B cell (primary cell): Measurements from ENCODE around the gene DRC7. TPM values are rescaled to one million over a fixed set of nuclear protein-coding genes. Genes with fewer than 3 reads are reported as not detected.

ENCODE experiments used
- ATAC-seq: fragments of 200-7000 bp; cut with Tn5 transposase; one replicate; pipeline ENCODE4 v1.10.0; 2021; ENCODE audit warnings: low read depth, mild to moderate bottlenecking, moderate number of reproducible peaks, moderate library complexity
- CTCF ChIA-PET: fragments of 350-600 bp; sonication (Branson Sonifier 250); formaldehyde crosslinking; loops from one replicate; lab custom pipeline; 2021; ENCODE audit warnings: antibody characterized with exemption, inconsistent platforms; lab: Charles Lee
- POLR2A ChIA-PET: fragments of 350-600 bp; sonication (Branson Sonifier 250); formaldehyde crosslinking; loops from one replicate; lab custom pipeline; 2021; ENCODE audit warnings: antibody characterized with exemption; lab: Charles Lee
- DNase-seq: peaks from one replicate; pipeline ENCODE4 v3.0.0; 2013
- H2AFZ ChIP-seq: 2 replicates; pipeline ENCODE4 v1.6.1; 2012; ENCODE audit warnings: mild to moderate bottlenecking, low read depth, low read length; ENCODE audit not compliant: insufficient read depth, poor library complexity, severe bottlenecking
- H3K27ac ChIP-seq, 2 donors: 1 replicate in 1 of 2; 2 replicates in 1 of 2; pipeline ENCODE4 v1.5.1; 2012 to 2013; ENCODE audit warnings: low read length in 2 of 2, mild to moderate bottlenecking in 2 of 2, moderate library complexity in 1 of 2
- H3K27me3 ChIP-seq, 4 experiments: fragments of 200-600 bp in 1 of 4; sonication (generic) in 1 of 4; replicated peaks in 1 of 4; 1 replicate in 2 of 4; 2 replicates in 2 of 4; pipeline versions ENCODE4 v1.6.1 to v1.7.0; 2013 to 2016; ENCODE audit warnings: low read length in 3 of 4, mild to moderate bottlenecking in 2 of 4, mixed read lengths in 1 of 4, moderate library complexity in 1 of 4; ENCODE audit not compliant: insufficient read depth in 4 of 4, control insufficient read depth in 3 of 4; ENCODE audit errors: control extremely low read depth in 1 of 4
- H3K36me3 ChIP-seq, 2 experiments: replicated peaks in 1 of 2; 1 replicate in 1 of 2; 2 replicates in 1 of 2; pipeline versions ENCODE4 v1.6.1 to v1.7.1; 2013; ENCODE audit warnings: low read length in 1 of 2; ENCODE audit not compliant: insufficient read depth in 2 of 2, control insufficient read depth in 1 of 2; ENCODE audit errors: control extremely low read depth in 1 of 2, extremely low read depth in 1 of 2
- H3K4me1 ChIP-seq, 2 donors: fragments of 200-600 bp in 1 of 2; sonication (generic) in 1 of 2; 1 replicate in 1 of 2; 2 replicates in 1 of 2; pipeline versions ENCODE4 v1.5.1 to v1.6.1; 2013 to 2017; ENCODE audit warnings: low read length in 2 of 2; ENCODE audit not compliant: control insufficient read depth in 2 of 2, insufficient read depth in 2 of 2
- H3K4me2 ChIP-seq: replicated peaks from 2 replicates; pipeline ENCODE3; 2012; ENCODE audit warnings: mild to moderate bottlenecking, low read depth, low read length; ENCODE audit not compliant: poor library complexity, severe bottlenecking
- H3K4me3 ChIP-seq, 5 experiments: fragments of 200-600 bp in 1 of 5; sonication (generic) in 1 of 5; 1 replicate in 3 of 5; 2 replicates in 2 of 5; pipeline versions ENCODE4 v1.5.1 to v1.7.0; 2011 to 2016; ENCODE audit warnings: low read length in 4 of 5, mild to moderate bottlenecking in 4 of 5, low read depth in 2 of 5, control low read depth in 1 of 5, moderate library complexity in 1 of 5; ENCODE audit not compliant: insufficient read depth in 1 of 5; ENCODE audit errors: control extremely low read depth in 1 of 5, extremely low read depth in 1 of 5
- H3K79me2 ChIP-seq: fragments of 200-600 bp; sonication (generic); one replicate; pipeline ENCODE4 v1.6.0; 2016; ENCODE audit warnings: low read length; ENCODE audit not compliant: control insufficient read depth, insufficient read depth
- H3K9ac ChIP-seq: fragments of 200-600 bp; sonication (generic); 2 replicates; pipeline ENCODE4 v1.6.1; 2017; ENCODE audit warnings: mild to moderate bottlenecking, low read length, moderate library complexity
- H3K9me3 ChIP-seq, 3 donors: one replicate each; pipeline versions ENCODE4 v1.6.1 to v1.7.1; 2013; ENCODE audit warnings: low read length in 2 of 3; ENCODE audit not compliant: control insufficient read depth in 2 of 3, insufficient read depth in 1 of 3; ENCODE audit errors: control extremely low read depth in 1 of 3
- H4K20me1 ChIP-seq: 2 replicates; pipeline ENCODE4 v1.6.0; 2012; ENCODE audit warnings: mild to moderate bottlenecking, low read length; ENCODE audit not compliant: insufficient read depth, control insufficient read depth, poor library complexity, severe bottlenecking
- H3K27ac Mint-ChIP-seq: one replicate; pipeline ENCODE4 v1.8.0; 2021; ENCODE audit warnings: mixed read lengths
- H3K27me3 Mint-ChIP-seq: one replicate; pipeline ENCODE4 v1.8.0; 2021; ENCODE audit warnings: mixed read lengths
- H3K4me1 Mint-ChIP-seq: one replicate; pipeline ENCODE4 v1.8.0; 2021; ENCODE audit warnings: mixed read lengths
- H3K4me3 Mint-ChIP-seq: one replicate; pipeline ENCODE4 v1.8.0; 2021; ENCODE audit warnings: mixed read lengths
- H3K9me3 Mint-ChIP-seq: one replicate; pipeline ENCODE4 v1.8.0; 2022; ENCODE audit warnings: mixed read lengths; ENCODE audit not compliant: insufficient read depth
- EZH2 ChIP-seq: IDR thresholded peaks from 2 replicates; pipeline ENCODE4 v1.6.1; 2012; ENCODE audit warnings: borderline replicate concordance, low read depth, mild to moderate bottlenecking, moderate library complexity, low read length; ENCODE audit not compliant: insufficient read depth, poor library complexity, severe bottlenecking
- WGBS: methylation state at CpG from one replicate; pipeline ENCODE4 v1.1.5; 2013; ENCODE audit warnings: missing lambda C conversion rate; ENCODE audit not compliant: insufficient coverage; 5-methylcytosine and 5-hydroxymethylcytosine counted together
- intact Hi-C: fragments of 100-400 bp; cut with micrococcal nuclease; formaldehyde crosslinking; loops from one replicate; pipeline ENCODE4 v1.10.0; 2022
- polyA plus RNA-seq: library from polyadenylated mRNA; depleted of rRNA; stranded (reverse); fragments of >200 nt; gene quantifications from 2 replicates; pipeline ENCODE4 v1.2.3, GENCODE V29; 2012
- total RNA-seq, 2 donors: library from RNA; stranded (reverse); fragments of 120-200 nt in 1 of 2; gene quantifications; 1 replicate in 1 of 2; 2 replicates in 1 of 2; pipeline versions ENCODE4 v1.2.3 to v1.2.4, GENCODE V29; 2013 to 2022
- TF ChIP-seq, protein P1 (sequence below): fragments of 200-600 bp; IDR thresholded peaks from one replicate; pipeline ENCODE4 v1.8.0; 2022; ENCODE audit warnings: antibody characterized with exemption, mild to moderate bottlenecking

Gene DRC7
- total and polyA plus RNA-seq, 2 donors (not counting 1 experiment from before 2014, with no cell fraction given) = 0.12 to 0.22 TPM

DNA sequence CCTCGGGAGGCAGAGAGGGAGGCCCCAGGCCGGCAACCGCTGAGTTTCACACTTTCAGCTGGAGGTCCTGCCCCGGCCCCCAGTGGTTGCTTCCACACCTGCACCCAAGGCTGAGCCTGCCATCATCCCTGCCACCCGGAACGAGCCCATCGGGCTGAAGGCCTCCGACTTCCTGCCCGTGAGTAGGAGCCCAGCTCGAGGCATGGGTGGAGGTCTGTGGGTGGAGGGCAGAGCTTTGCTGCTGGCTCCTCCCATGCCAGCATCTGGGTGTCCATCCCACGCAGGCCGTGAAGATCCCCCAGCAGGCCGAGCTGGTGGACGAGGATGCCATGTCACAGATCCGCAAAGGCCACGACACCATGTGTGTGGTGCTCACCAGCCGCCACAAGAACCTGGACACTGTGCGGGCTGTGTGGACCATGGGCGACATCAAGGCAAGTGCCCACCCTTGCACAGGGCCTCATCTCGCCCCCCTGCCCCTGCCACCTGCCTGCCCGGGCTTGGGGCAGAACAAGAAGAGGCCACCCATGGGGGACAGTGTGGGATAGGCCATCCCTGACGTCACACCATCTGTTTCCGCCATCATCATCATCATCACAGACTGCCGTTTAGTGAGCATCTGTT is 60.6 kb downstream of the DRC7 start:
- no peak for TF ChIP-seq EZH2
- TF ChIP-seq, protein P1, sequence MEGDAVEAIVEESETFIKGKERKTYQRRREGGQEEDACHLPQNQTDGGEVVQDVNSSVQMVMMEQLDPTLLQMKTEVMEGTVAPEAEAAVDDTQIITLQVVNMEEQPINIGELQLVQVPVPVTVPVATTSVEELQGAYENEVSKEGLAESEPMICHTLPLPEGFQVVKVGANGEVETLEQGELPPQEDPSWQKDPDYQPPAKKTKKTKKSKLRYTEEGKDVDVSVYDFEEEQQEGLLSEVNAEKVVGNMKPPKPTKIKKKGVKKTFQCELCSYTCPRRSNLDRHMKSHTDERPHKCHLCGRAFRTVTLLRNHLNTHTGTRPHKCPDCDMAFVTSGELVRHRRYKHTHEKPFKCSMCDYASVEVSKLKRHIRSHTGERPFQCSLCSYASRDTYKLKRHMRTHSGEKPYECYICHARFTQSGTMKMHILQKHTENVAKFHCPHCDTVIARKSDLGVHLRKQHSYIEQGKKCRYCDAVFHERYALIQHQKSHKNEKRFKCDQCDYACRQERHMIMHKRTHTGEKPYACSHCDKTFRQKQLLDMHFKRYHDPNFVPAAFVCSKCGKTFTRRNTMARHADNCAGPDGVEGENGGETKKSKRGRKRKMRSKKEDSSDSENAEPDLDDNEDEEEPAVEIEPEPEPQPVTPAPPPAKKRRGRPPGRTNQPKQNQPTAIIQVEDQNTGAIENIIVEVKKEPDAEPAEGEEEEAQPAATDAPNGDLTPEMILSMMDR = no peak
- Mint-ChIP-seq H3K27ac (no peak overlapping the region), H3K9me3 (no peaks in the 10 kb centered on the region), H3K4me3 (no peak overlapping the region), H3K4me1 (no peaks in the 10 kb centered on the region), H3K27me3 (no peaks in the 10 kb centered on the region)
- ChIA-PET POLR2A (no interaction called here), CTCF (no interaction called here)
- H3K4me3 ChIP-seq = no peak overlapping the region
- no peaks in the 10 kb centered on the region for H3K9me3 ChIP-seq
- DNase-seq = no peak
- no peaks in the 10 kb centered on the region for H3K79me2 ChIP-seq
- no peak overlapping the region for H3K4me2 ChIP-seq
- H3K27ac ChIP-seq = no peak overlapping the region
- H4K20me1 ChIP-seq = no peaks in the 10 kb centered on the region
- WGBS = 91% methylated on average over 22 of the region's 24 CpGs
- H2AFZ ChIP-seq = no peak overlapping the region
- H3K36me3 ChIP-seq = peaks cover 0 to 3% of the 10 kb centered on the region in 2 experiments
- intact Hi-C loops = no loop called here
- H3K4me1 ChIP-seq = peaks cover 0 to 3% of the 10 kb centered on the region in 2 donors
- H3K27me3 ChIP-seq = no peaks in the 10 kb centered on the region
- no peak for ATAC-seq
- no peak overlapping the region for H3K9ac ChIP-seq

DNA sequence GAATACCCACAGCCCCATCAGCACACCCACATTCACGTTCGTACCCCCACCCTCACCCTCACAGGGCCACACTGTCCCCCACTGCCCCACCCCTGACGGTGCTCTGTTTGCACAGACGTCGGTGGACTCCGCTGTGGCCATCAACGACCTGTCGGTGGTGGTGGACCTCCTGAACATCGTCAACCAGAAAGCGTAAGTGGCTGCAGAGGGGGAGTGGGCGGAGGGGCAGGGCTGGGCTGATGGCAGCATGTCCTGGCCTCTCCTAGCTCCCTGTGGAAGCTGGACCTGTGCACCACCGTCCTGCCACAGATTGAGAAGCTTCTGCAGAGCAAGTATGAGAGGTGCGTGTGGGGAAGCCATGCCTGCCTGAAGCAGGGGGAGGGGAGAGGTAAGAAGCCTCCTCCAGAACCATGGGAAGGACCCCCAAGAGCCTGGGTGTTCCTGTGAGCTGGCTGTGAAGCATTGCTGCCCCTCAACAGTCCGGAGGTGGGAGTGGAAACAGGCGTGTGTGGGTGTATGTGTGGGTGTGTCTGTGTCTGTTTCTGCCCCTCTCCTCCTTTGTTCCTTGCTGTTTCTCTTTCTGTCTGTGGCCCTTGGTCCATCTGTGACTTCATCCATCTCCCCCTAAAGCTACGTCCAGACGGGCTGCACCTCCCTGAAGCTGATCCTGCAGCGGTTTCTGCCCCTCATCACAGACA is 61.3 kb downstream of the DRC7 start:
- H3K4me1 ChIP-seq = peaks cover 0 to 3% of the 10 kb centered on the region in 2 donors
- POLR2A ChIA-PET = interaction anchor here (0.6 kb wide), 1 partner anchor 310 kb away, joined by 3 read pairs; no protein-coding TSS in a partner anchor
- ATAC-seq = no peak
- no peaks in the 10 kb centered on the region for H3K79me2 ChIP-seq
- DNase-seq = no peak
- no peaks in the 10 kb centered on the region for H4K20me1 ChIP-seq
- H3K4me2 ChIP-seq = no peak overlapping the region
- TF ChIP-seq EZH2 = no peak
- TF ChIP-seq, protein P1 = no peak
- H3K4me3 ChIP-seq = no peak overlapping the region
- no peak overlapping the region for H3K9ac ChIP-seq
- Mint-ChIP-seq H3K27ac (no peak overlapping the region), H3K9me3 (no peaks in the 10 kb centered on the region), H3K4me1 (no peaks in the 10 kb centered on the region), H3K4me3 (no peak overlapping the region), H3K27me3 (no peaks in the 10 kb centered on the region)
- H2AFZ ChIP-seq = no peak overlapping the region
- peaks cover 0 to 3% of the 10 kb centered on the region in 2 experiments for H3K36me3 ChIP-seq
- intact Hi-C loops = no loop called here
- no peaks in the 10 kb centered on the region for H3K9me3 ChIP-seq
- H3K27ac ChIP-seq = no peak overlapping the region
- CTCF ChIA-PET = interaction anchor here (0.6 to 0.9 kb wide), 2 partner anchors 176 to 249 kb away, joined by 3 read pairs; no protein-coding TSS in a partner anchor
- WGBS = 96% methylated on average over 14 of the region's 18 CpGs
- no peaks in the 10 kb centered on the region for H3K27me3 ChIP-seq
